Measurements from ENCODE around the gene KRT1.

KRT1 gene

DNA sequence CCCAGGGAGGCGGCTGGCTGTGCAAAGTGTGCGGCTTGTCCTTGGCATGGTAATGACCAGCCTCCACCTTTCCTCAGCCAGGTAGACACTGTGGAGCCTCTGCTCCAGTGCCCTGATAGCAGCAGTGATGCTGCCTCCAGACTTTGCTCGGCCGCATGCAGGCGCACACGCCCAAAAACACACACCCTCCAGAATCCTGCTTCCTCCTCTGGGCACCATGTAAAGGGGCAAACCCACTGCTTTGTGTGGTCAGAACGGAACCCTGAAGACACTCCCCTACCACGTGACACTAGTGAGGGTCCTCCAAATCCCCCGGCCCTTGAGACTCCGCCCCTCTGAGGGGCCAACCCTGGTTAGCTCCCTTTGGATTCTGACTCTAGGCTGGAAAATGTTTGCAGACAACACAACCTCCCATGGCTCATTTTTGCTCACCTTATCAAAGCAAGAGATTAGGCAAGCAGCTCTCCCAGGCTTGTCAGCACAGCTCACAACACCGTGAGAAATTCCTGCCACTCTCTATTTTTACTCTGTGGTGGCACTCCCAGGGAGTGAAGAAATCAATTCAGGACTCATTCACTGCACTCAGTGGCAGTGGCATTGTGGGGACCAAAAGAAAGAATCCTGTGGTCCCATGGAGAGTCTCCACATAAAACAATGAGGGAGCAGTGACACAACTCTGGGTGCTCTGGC, 18.6 kb upstream of the KRT1 start:
- DNase-seq = no peak

DNA sequence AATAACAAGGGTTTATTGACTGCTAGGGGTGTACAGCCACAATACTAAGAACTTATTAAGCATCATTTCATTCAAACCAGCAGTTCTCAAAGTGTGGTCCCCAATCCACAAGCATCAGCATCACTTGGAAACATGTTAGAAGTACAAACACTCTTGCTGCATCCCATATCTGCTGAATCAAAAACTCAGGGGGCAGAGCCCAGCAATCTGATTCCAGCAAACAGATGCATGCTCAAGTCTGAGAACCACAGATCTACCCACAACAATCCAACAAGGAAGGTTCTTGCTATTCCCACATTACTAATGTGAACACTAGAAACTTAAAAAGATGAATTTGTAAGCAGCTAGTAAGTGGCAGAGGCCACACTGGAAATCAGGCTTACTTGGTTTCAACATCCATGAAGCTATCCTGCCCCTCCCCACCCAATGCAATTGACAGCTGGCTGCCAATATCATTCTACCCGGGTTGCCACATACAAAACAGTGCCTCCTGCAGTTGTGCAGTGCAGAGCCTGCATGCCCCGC, 16.9 kb upstream of the KRT1 start:
- no peak for DNase-seq

DNA sequence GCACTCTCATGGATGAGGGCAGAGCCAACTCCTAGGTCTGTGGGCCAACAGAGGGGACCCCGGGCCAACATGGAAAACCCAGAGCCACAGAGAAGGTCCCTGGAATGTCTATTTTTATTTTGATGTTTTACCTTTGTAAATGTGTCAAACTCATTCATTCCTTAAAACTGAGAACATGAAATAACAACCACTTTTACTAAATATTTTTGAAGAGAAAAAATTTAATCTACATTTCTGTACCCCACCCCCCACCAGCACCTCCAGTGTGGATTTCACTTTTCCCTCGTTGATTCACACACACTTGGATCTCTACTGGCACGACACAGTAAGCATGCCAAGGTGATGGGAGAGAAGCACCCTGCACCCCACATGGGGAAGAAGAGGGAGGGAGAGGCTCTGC, 16.4 kb upstream of the KRT1 start:
- no peak for DNase-seq

DNA sequence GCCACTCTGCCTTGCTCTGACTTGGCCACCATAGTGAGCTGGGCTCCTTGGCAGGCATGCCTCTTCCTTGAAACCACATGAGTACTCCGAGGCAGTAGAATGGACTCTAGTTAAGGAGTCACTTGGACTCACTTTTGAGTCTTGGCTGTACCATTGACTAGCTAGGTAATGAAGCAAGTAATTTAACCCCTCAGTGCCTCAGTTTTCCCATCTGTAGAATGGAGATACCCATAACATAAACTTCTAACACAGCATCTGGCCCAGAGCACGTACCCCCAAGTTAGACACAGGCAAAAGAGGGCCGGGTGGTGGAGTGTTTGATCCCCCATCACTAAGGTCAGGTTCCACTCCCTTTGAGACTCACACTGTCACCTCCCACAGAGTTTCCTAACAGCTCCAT, 14.8 kb upstream of the KRT1 start:
- DNase-seq = no peak

- no peak for DNase-seq
Measured at GRCh38 chr12:52694151-52694550, 13.9 kb upstream of the KRT1 start.

- no peak for DNase-seq
Measured at GRCh38 chr12:52693261-52693660, 13.1 kb upstream of the KRT1 start.

DNA sequence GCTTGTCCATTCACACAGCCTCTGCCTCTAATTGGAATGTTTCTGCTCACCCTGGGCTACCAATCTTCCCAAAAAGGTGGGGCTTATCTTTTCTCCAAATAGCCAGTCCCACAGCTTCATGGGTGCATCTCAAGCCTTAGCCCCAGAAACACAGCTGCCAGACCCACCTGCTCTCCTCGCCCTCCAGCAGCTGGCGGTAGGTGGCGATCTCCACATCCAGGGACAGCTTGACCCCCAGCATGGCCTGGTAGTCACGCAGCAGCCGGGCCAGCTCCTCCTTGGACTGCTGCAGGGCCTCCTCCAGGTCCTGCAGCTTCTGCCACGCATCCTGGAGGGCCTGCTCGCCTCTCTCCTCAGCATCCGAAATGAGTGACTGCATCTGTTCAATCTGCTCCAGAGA, 12.0 kb upstream of the KRT1 start:
- no peak for DNase-seq

GRCh38 chr12:52691841-52692150, 11.6 kb upstream of the KRT1 start:
- DNase-seq = no peak

GRCh38 chr12:52691076-52691840, 11.1 kb upstream of the KRT1 start:
- DNase-seq = no peak

DNA sequence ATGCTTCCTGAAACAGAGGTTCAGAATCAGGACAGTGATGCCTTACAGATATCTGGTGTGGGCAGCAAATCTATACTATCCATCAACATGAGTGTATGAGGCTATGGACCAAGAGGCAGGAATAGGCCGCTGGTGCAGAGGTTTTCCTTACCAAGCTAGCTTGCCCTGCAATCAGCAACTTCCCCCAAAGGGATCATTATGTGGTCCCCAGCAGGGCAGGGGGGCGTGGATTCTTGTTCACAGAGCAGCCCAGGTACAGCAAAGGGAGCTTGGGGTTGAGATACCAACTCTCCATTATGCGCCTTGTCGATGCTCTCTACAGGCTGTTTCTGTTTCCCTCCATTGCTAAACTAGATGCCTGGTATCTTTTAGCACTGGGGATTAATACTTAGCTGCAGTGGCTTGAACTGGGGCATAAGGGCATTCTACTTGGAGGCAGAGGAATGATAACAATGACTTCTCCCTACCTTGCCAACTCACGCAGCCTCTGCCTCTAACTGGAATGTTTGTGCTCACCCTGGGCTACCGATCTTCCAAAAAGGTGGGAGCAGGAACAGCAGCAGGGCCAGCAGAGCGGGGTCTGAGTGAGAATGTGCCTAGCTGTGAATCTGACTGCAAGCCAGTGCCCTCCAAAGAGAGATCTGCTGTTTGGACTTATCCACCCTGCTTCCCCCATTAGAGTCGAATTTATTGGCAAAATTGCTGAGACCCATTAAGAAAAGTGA, 10.3 kb upstream of the KRT1 start:
- DNase-seq = no peak

DNA sequence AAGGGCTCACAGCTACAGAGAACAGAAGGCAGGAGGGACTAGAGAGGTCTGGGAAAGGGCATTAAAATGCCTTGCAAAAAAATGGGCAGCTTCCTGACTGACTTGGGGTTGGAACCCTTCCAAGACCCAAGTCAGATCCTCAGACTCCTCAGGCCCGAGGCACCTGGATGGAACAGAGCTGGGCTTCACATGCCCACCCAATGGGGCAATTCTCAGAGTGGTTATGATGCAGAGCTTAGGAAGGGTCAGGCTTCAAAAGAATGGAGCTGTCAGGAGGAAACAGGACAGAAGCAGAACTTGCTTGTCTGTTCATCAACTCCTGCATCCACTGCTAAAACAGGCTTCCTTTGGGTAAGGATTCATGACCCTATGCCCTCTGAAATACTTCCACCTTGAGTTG, 9.7 kb upstream of the KRT1 start:
- DNase-seq = no peak

GRCh38 chr12:52689239-52689638, 9.0 kb upstream of the KRT1 start:
- no peak for DNase-seq

DNA sequence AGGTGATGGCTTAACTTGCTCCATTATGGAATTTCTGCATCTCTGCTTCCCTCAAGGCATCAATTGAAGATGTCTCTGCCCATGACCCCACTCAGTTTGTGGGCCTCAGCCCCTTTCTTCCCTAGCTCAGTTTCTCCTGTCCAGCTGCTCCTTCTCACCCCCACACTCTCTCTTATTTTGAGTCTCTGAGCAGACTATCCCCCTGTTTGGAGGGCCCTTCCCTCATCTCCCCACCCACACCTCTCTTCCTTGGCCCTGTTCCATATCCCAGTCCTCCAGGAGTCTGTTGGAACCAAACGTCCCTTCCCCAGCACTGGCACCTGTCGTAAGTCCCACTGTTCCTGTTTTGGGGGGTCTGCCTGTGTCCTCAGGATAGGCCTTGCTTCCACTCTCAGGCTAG, 8.3 kb upstream of the KRT1 start:
- DNase-seq = no peak

DNA sequence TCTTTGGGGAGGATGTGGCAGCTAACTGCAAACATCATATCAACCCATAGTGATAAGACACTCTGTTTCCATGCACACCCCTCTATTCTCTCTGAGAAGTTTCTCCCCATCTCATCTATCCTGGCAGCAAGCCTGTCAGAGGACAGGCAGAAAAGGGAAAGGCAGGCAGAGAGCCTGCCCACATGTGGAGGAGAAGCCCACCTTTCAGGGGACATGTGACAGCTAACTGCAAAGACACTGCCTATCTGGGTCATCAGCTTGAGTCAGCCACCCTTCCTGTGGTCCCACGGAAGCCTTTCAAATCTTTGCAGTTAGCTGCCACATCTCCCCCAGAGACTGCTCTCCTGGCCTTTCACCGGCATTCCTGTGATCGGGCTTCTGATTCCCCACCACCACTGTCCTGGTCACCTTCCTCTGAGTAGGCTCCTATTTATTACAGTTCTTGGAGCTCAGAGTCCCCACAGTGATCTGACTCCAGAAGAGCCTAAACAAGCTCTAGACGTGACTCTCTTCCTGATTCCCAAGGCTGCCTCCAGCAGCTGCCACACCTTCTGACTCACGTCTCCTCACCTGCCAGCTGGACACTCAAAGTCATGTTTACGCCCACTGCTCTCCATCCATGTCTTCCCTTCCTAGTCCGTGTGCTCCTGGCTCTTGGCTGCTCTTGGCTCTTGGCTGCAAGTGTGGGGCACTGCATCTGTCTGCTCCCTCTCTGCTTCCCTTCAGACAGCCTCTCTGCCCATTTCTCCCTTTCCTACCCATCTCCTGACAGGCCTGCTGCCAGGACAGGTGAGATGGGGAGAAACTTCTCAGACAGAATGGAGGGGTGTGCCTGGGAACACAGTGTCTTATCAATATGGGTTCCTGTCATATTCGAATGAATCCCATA, 7.5 kb upstream of the KRT1 start:
- no peak for DNase-seq

- DNase-seq = no peak
Measured at GRCh38 chr12:52686756-52687487, 6.7 kb upstream of the KRT1 start.

DNA sequence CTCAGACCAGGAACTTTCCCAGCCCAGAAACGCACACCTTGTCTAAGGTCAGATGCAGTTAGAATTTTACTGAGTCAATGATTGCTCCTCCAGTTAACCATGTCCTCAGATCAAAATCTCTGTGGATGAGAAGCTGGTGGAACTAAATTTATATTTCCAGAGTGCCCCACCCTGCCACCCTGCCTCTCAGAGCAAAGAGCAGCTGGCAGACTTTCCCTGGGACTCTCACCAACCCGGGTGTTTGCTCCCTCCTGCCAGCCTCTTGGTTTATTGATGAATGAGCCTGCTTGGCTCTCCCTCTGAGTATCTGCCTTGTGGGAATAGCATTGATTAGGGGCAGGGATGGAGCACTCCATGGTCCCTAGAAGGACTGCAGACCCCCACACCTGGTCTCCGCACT, 5.9 kb upstream of the KRT1 start:
- DNase-seq = no peak

GRCh38 chr12:52685406-52685890, 5.2 kb upstream of the KRT1 start:
- no peak for DNase-seq

DNA sequence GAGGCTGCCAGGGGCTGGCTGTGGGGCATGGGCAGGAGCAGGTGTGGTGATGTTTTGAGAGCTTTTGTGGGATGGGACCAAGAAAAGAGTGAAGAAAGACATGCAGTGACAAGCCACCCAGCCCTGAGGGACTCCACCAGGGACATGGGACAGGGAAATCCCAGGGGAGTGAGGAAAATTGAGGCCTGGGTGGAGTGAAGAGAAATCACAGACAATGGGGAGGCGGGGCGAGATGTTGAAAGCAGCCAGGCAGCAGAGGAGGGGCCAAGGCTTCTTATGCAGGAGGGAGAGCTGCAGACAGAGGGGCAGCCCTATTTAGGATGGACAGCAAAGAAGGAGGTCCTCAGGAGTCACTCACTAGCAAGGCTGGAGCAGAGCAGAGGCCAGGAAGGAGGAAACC, 4.2 kb upstream of the KRT1 start:
- DNase-seq = no peak

DNA sequence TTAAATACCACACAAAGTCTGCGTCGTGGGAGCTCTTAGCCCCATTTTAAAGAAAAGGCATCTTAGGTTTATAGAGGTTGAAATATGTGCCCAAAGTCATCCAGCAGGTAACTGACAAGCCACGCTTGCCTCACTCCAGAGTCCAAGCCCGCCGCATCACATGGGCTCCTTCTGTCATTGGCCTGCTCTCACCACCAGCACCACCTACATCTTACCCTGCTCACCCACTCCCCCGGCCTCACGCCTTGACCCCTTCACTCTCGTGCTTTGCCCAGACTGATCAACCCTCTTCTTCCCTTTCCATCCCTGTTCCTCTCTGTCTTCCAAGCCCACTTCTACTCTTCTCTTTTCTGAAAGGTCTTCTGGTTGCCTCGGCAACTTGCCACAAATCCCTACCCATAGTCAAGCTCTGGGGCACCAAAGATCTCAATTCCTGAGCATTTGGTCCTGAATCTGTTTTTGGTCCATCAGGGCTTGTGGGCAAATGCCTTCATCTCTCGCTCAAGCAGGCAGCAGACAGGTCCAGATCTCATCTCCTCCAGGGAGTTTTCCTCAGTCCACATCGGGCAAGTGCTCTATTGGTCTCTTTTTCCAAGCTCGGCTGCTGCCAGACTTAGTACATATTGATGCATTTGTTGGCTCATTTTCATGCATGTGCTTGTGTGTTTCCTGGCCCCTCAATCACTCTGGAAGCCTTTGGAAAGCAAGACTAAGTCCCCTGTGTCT, 3.5 kb upstream of the KRT1 start:
- DNase-seq = no peak

DNA sequence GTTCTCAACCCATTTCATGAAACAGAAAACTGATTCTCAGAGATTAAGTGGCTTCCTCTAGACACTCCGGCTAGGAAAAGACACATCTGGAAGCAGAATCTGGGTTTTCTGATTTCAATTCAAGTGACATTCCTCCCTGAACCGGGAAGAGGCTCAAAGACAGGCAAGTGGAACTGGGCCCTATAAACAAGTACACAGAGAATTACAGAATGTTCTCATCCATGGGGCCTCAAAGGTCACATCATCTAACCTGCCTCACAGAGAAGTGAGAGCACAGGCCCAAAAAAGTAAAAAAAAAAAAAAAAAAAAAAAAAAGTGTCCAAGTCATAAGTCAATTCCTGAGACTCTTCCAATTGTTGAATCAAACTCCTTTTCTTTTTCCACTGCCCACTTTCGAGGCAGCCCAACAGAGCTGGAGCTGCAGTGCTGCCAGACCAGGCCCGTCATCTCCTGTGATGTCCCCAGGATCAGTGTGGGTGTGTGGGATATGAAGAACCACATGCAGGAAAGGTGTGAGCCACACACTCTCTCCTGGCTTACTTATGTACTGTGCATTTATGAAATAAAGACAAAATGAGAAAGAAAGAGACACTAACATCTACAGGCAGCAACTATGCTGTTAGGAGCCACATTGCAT, 2.8 kb upstream of the KRT1 start:
- DNase-seq = no peak

DNA sequence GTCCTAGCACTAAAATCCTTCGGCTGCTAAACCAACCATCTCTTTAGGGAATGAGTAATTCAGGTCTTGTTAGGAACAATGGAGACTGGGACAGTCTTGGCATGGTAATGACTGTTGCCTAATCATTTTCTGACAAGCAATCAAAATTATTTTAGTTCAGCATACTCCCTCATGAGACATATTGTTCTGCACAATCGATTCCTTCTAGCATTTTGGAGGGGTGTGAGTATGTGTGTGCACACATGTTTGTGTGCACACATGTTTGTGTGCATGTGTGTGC, 2.1 kb upstream of the KRT1 start:
- no peak for DNase-seq
